Measurements from ENCODE around the gene SEPTIN2. TPM values are rescaled to one million over a fixed set of nuclear protein-coding genes. Genes with fewer than 3 reads are reported as not detected.

SEPTIN2 gene
- total RNA-seq, 1 experiment from 2014 or later = 353 TPM

GRCh38 chr2:241368643-241369042, 52.9 kb downstream of the SEPTIN2 start (continued):
- no peak for TF ChIP-seq ARID4B (CRISPR knock-in tag; IDR thresholded peaks at IDR 0.05; ENCODE audit: borderline replicate concordance)
- TF ChIP-seq E2F5 (CRISPR knock-in tag; IDR thresholded peaks at IDR 0.05) = no peak
- no peak for TF ChIP-seq FOXP1 (CRISPR knock-in tag; IDR thresholded peaks at IDR 0.05; ENCODE audit: borderline replicate concordance)
- TF ChIP-seq TP53 (CRISPR knock-in tag; IDR thresholded peaks at IDR 0.05) = no peak
- TF ChIP-seq TEAD1 (CRISPR knock-in tag; IDR thresholded peaks at IDR 0.05) = no peak

GRCh38 chr2:241372361-241372992, 56.8 kb downstream of the SEPTIN2 start:
- H3K4me3 Mint-ChIP-seq = no peak overlapping the region
- ChIA-PET POLR2A (no interaction called here), CTCF (interaction anchor here (0.5 to 1.4 kb wide), 2 partner anchors 19 to 30 kb away, joined by 3 to 5 read pairs; no protein-coding TSS in a partner anchor)
- DNase-seq (ENCODE audit: low spot score) (no peak), ATAC-seq (no peak)
- no peaks in the 10 kb centered on the region for H3K27me3 Mint-ChIP-seq (ENCODE audit: low read depth)
- H3K36me3 Mint-ChIP-seq = peaks cover 15% of the 10 kb centered on the region
- H3K9me3 Mint-ChIP-seq = no peaks in the 10 kb centered on the region
- H3K4me1 Mint-ChIP-seq = peaks cover 7% of the 10 kb centered on the region
- no peak overlapping the region for H3K27ac Mint-ChIP-seq
- TF ChIP-seq EMX1 (CRISPR knock-in tag; IDR thresholded peaks at IDR 0.05) (no peak), CTCF (IDR thresholded peaks at IDR 0.05) (no peak), IRF1 (CRISPR knock-in tag; IDR thresholded peaks at IDR 0.05) (no peak), ELF4 (CRISPR knock-in tag; IDR thresholded peaks at IDR 0.05; ENCODE audit: low read depth) (no peak), TCF7 (CRISPR knock-in tag; IDR thresholded peaks at IDR 0.05; ENCODE audit: low read depth) (no peak), NR3C1 (CRISPR knock-in tag; conservative IDR thresholded peaks at IDR 0.05; ENCODE audit: low read depth) (no peak), E2F1 (CRISPR knock-in tag; IDR thresholded peaks at IDR 0.05) (no peak), HMGXB4 (CRISPR knock-in tag; IDR thresholded peaks at IDR 0.05) (no peak), ZNF396 (CRISPR knock-in tag; IDR thresholded peaks at IDR 0.05; ENCODE audit: borderline replicate concordance) (no peak), ZMAT4 (CRISPR knock-in tag; IDR thresholded peaks at IDR 0.05) (no peak), PRDM15 (CRISPR knock-in tag; IDR thresholded peaks at IDR 0.05) (no peak), ATF6 (CRISPR knock-in tag; IDR thresholded peaks at IDR 0.05) (no peak)
